K562 (cell line): ENCODE data around the gene OBSCN. TPM values are rescaled to one million over a fixed set of nuclear protein-coding genes. Genes with fewer than 3 reads are reported as not detected.

Experiments
- ATAC-seq: fragments of 200-7000 bp; cut with Tn5 transposase; 3 replicates; pipeline ENCODE4 v1.9.1; 2020; ENCODE audit warnings: moderate library complexity
- BruUV-seq: library from RNA; stranded (reverse); fragments of 400-500 nt; replicated peaks from 2 replicates; lab custom pipeline; 2021; lab: Mats Ljungman, UMichigan
- CTCF ChIA-PET: fragments of 300-600 bp; formaldehyde crosslinking; extraction: SDS; loops from one replicate; lab custom pipeline; 2021; ENCODE audit warnings: low intra/inter-chr PET ratio; lab: Yijun Ruan, JAX
- POLR2A ChIA-PET: fragments of 300-600, 350-650 bp; sonication (Branson Sonifier 250); formaldehyde crosslinking; extraction: SDS; loops from one replicate; lab custom pipeline; 2021; ENCODE audit warnings: antibody characterized with exemption, inconsistent platforms; lab: Yijun Ruan, JAX
- DNase-seq, 4 experiments: peaks; one replicate each; pipeline versions ENCODE4 v3.0.0 to v3.0.0-alpha.2; 2011 to 2018; ENCODE audit warnings: low spot score in 3 of 4, mixed read lengths in 3 of 4; ENCODE audit errors: extremely low read depth in 1 of 4
- FAIRE-seq: peaks from 2 replicates; lab custom pipeline; 2011; peaks lifted over from hg19 to GRCh38; lab: Jason Lieb, UNC
- H2AFZ ChIP-seq: 2 replicates; pipeline ENCODE4 v1.6.0; 2011; ENCODE audit warnings: low read depth, low read length, control low read depth, inconsistent platforms
- H3K27ac ChIP-seq: fragments of 200-600 bp; 3 replicates; pipeline ENCODE4 v1.8.0; 2011; ENCODE audit warnings: low read depth, mild to moderate bottlenecking, control low read depth, inconsistent platforms, low read length, moderate library complexity, mixed read lengths; ENCODE audit errors: extremely low read depth
- H3K27me3 ChIP-seq, 2 experiments: fragments of 300-600 bp in 1 of 2; 2 replicates in 1 of 2; 3 replicates in 1 of 2; pipeline versions ENCODE4 v1.6.0 to v1.8.0; 2011; ENCODE audit warnings: inconsistent platforms in 2 of 2, low read length in 2 of 2, mild to moderate bottlenecking in 1 of 2, mixed read lengths in 1 of 2, moderate library complexity in 1 of 2; ENCODE audit not compliant: control insufficient read depth in 2 of 2, insufficient read depth in 2 of 2
- H3K36me3 ChIP-seq: fragments of 300-600 bp; 3 replicates; pipeline ENCODE4 v1.8.0; 2011; ENCODE audit warnings: mild to moderate bottlenecking, low read length, inconsistent platforms; ENCODE audit not compliant: control insufficient read depth, insufficient read depth
- H3K4me1 ChIP-seq, 2 experiments: fragments of 200-600 bp in 1 of 2; replicated peaks in 1 of 2; 2 replicates in 1 of 2; 3 replicates in 1 of 2; pipeline versions ENCODE4 v1.5.1 to v1.8.0; 2011; ENCODE audit warnings: inconsistent platforms in 2 of 2, low read length in 2 of 2, mild to moderate bottlenecking in 1 of 2, mixed read lengths in 1 of 2, moderate library complexity in 1 of 2; ENCODE audit not compliant: control insufficient read depth in 2 of 2, insufficient read depth in 2 of 2
- H3K4me2 ChIP-seq: 2 replicates; pipeline ENCODE4 v1.6.1; 2011; ENCODE audit warnings: low read length, control low read depth, inconsistent platforms, mixed read lengths; ENCODE audit not compliant: insufficient read depth
- H3K4me3 ChIP-seq: fragments of 200-600 bp; sonication (generic), shearing (Covaris generic); 2 replicates; pipeline ENCODE4 v1.5.1; 2016; ENCODE audit warnings: control low read depth, inconsistent platforms
- H3K79me2 ChIP-seq: fragments of 200-600 bp; 3 replicates; pipeline ENCODE4 v1.8.0; 2011; ENCODE audit warnings: low read length, inconsistent platforms; ENCODE audit not compliant: control insufficient read depth, insufficient read depth
- H3K9ac ChIP-seq, 2 experiments: 2 replicates each; pipeline versions ENCODE4 v1.6.0 to v1.6.1; 2011; ENCODE audit warnings: low read depth in 2 of 2, low read length in 2 of 2, control low read depth in 1 of 2, inconsistent platforms in 1 of 2, mild to moderate bottlenecking in 1 of 2, mixed read lengths in 1 of 2; ENCODE audit not compliant: insufficient read depth in 1 of 2
- H3K9me1 ChIP-seq: one replicate; pipeline ENCODE4 v1.6.0; 2011; ENCODE audit warnings: inconsistent platforms, mild to moderate bottlenecking, low read length, moderate library complexity; ENCODE audit not compliant: control insufficient read depth, insufficient read depth
- H3K9me3 ChIP-seq: replicated peaks from 2 replicates; pipeline ENCODE4 v1.5.1; 2011; ENCODE audit warnings: low read depth, low read length, inconsistent platforms; ENCODE audit not compliant: control insufficient read depth, insufficient read depth
- H4K20me1 ChIP-seq: replicated peaks from 2 replicates; pipeline ENCODE4 v1.6.1; 2011; ENCODE audit warnings: low read length, inconsistent platforms, mixed read lengths; ENCODE audit not compliant: control insufficient read depth, insufficient read depth
- ZNF232 ChIP-seq: sonication (generic); formaldehyde crosslinking; IDR thresholded peaks from 2 replicates; pipeline ENCODE4 v1.8.0; 2022; ENCODE audit warnings: mild to moderate bottlenecking, missing genetic modification reagents
- ZNF740 ChIP-seq, 3 experiments: fragments of 200-800 bp in 1 of 3; sonication (Bioruptor generic) in 1 of 3; sonication (generic) in 1 of 3; formaldehyde crosslinking in 1 of 3; IDR thresholded peaks; 2 replicates each; pipeline versions ENCODE4 v1.6.1 to v1.8.0; 2016 to 2022; ENCODE audit warnings: mild to moderate bottlenecking in 2 of 3, missing compliant biosample characterization in 2 of 3, missing genetic modification characterization in 2 of 3, missing genetic modification reagents in 1 of 3
- WGBS: fragments of 100-300 bp; shearing (Covaris generic); methylation state at CpG from one replicate; pipeline ENCODE4 v1.1.6; 2016; ENCODE audit warnings: low coverage, mixed read lengths; ENCODE audit not compliant: insufficient coverage; ENCODE audit errors: missing lambda C conversion rate; 5-methylcytosine and 5-hydroxymethylcytosine counted together
- in situ Hi-C: fragments of 300-500 bp; cut with MboI; formaldehyde crosslinking; loops from 4 replicates; pipeline ENCODE4 v1.15.0; 2018; ENCODE audit warnings: inconsistent platforms, mixed read lengths
- intact Hi-C: fragments of 100-400 bp; cut with micrococcal nuclease; formaldehyde crosslinking; loops from 2 replicates; pipeline ENCODE4 v1.14.2; 2022
- polyA plus RNA-seq, 8 experiments: library from polyadenylated mRNA; depleted of rRNA in 4 of 8; stranded (reverse) in 5 of 8; unstranded in 3 of 8; fragments of >200 nt; fragmentation: Nextera tagmentation in 2 of 8; fragmentation: Illumina TruSeq in 1 of 8; extraction: Ambion mirVana in 2 of 8; extraction: Trizol in 1 of 8; gene quantifications; 2 replicates each; pipeline versions ENCODE4 v1.2.1 to v1.2.3, GENCODE V29; 2011 to 2014; ENCODE audit warnings: inconsistent platforms in 1 of 8, missing spikeins in 1 of 8
- total RNA-seq, 7 experiments: library from RNA; depleted of rRNA in 6 of 7; stranded (reverse); fragments of >200 nt in 6 of 7; fragmentation: Illumina TruSeq in 2 of 7; extraction: Trizol in 2 of 7; gene quantifications; 2 replicates each; pipeline versions ENCODE4 v1.2.1 to v1.2.3, GENCODE V29; 2011 to 2021; ENCODE audit warnings: low replicate concordance in 1 of 7

Gene OBSCN
- total and polyA plus RNA-seq, 9 of the 15 experiments (the other 6 are each of a cell fraction or from before 2014, with no cell fraction given) = 0.18 to 19.7 (median 3.6) TPM

- ATAC-seq = no peak
- in situ Hi-C loops = no loop called here
- H3K9me1 ChIP-seq = no peaks in the 10 kb centered on the region
- H3K9me3 ChIP-seq = peaks cover 3% of the 10 kb centered on the region; the same call in 1 of the 2 replicates
- CTCF ChIA-PET = no interaction called here
- no peak for DNase-seq
- BruUV-seq = no TSS peak
- TF ChIP-seq ZNF232 (no peak), ZNF740 (CRISPR knock-in tag; IDR thresholded peaks at IDR 0.05) (no peak), ZNF740 (tag; IDR thresholded peaks at IDR 0.05) (0 out of 4 replicates have a peak, but pooled peaks of 1 of the 2 experiments have one; percentile 35)
- H3K36me3 ChIP-seq = no peaks in the 10 kb centered on the region
- no peak for FAIRE-seq
- WGBS = 10% methylated on average over 15 of the region's 19 CpGs
- H2AFZ ChIP-seq = no peak overlapping the region
- no peak overlapping the region for H3K9ac ChIP-seq
- no peak overlapping the region for H3K4me2 ChIP-seq
- H3K27me3 ChIP-seq = peaks cover 12 to 27% of the 10 kb centered on the region in 2 experiments; a peak in 4 of 5 replicates
- no peaks in the 10 kb centered on the region; the same call in 1 of the 2 replicates for H4K20me1 ChIP-seq
- H3K4me3 ChIP-seq = no peak overlapping the region
- H3K79me2 ChIP-seq = no peaks in the 10 kb centered on the region
- peaks cover 0 to 52% of the 10 kb centered on the region in 2 experiments; a peak in 2 of 5 replicates for H3K4me1 ChIP-seq
- H3K27ac ChIP-seq = no peak overlapping the region
- intact Hi-C loops = no loop called here
- POLR2A ChIA-PET = interaction anchor here (0.5 to 1.1 kb wide), 4 partner anchors 26 to 309 kb away, joined by 3 to 6 read pairs (median 3); a partner anchor contains a TSS
Measured at GRCh38 chr1:228208831-228209551, 1.1 kb downstream of the OBSCN start.
